ENCODE measurements around the gene ARID1A.
"Not testable (repeated sequence)": the region's sequence is repeated elsewhere in the genome, so short reads cannot be mapped to it uniquely, and the experiment has no call there.

Gene ARID1A

DNA sequence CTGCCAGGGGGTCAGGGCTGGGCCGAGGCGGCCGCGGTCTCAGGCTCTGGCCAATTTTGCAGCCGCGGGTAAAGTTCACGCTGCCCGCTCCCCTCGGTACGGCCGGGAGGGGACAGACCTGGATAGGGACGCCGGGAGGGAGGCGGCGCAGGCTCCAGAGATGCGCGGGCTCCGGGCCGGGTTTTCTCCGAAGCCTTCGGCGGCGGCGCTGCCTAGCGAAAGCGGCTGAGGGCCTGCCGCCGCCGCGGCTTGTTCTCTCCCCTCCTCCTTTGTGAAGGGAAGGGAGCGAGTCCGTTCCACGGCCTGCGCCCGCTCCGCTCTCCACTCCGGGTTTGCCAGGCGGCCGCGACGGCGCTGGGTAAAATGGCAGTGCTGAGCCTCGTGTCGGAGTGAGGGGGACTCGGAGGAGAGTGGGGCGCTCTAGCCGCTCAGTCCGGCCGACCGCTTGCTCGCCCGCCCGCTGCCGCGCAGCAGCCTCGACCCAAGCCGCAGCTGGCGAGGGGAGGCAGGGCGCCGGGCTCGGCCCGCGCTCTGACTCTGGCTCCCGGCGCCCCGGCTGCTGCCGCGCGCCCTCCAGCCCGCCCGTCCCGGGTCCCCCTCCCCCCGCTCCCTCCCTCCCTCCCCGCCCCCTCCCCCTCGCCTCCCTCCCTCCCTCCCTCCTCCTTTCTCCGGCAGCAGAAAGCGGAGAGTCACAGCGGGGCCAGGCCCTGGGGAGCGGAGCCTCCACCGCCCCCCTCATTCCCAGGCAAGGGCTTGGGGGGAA is at the start of gene ARID1A:
Gene ARID1A, plus strand, starts transcription at position 660 of the 763 bp plus-strand sequence. CDS start 389 bp downstream, outside the sequence.
- DNase-seq, result peak; percentile 89

DNA sequence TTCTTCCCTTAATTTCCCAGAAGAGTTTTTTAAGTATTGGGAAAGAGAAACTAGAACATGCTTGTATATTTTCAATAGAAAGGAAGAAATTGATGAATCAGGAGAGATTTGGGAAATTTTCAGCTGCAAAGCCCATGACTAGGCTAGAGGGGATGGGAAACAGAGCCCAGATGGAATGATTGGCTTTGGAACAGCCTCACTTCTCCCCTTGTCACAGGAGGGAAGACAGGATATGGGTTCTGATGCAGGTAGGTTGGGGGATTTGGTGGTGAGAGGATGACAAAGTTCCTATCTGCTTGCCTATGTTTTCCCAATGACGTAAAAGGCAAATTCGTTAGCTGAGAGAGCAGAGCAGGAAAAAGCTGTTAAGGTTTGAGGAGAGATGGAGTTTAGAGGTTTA is 31.0 kb upstream of the ARID1A start:
- DNase-seq, result no peak

DNA sequence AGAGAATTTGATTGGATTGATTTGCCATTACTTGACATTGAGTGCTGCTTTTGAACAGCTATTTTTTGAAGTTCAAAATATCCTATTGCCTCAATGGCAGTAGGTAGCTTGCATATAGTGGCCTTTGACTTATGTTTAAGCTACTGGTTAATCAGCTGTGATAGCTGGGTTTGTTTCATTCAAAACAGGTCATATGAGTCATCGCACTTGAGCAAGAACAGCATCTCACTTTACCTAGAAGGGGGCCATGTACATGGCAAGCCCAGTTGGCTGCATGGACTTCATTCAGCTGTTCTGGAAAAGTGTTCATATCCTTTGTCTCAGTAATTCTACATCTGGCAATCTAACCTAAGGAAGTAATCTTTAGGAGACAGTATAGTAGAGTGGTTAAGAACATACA is 29.0 kb upstream of the ARID1A start:
- no peak for DNase-seq

DNA sequence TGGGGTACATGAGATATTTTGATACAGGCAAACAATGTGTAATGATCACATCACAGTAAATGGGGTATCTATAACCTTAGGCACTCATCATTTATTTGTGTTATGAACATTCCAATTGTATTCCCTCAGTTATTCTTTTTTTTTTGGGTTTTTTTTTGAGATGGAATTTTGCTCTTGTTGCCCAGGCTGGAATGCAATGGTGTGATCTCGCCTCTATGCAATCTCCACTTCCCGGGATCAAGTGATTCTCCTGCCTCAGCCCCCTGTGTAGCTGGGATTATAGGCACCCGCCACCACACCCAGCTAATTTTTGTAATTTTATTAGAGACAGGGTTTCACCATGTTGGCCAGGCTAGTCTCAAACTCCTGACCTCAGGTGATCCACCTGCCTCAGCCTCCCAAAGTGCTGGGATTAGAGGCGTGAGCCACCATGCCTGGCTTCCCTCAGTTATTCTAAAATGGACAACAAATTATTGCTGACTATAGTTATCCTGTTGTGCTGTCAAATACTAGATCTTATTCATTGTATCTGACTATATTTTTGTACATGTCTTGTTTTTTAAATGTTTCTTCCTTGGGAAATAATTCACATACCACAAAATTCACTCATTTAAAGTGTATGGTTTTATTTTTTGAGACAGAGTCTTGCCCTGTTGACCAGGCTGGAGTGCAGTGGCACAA is 27.6 kb upstream of the ARID1A start:
- not testable (repeated sequence) for DNase-seq

DNA sequence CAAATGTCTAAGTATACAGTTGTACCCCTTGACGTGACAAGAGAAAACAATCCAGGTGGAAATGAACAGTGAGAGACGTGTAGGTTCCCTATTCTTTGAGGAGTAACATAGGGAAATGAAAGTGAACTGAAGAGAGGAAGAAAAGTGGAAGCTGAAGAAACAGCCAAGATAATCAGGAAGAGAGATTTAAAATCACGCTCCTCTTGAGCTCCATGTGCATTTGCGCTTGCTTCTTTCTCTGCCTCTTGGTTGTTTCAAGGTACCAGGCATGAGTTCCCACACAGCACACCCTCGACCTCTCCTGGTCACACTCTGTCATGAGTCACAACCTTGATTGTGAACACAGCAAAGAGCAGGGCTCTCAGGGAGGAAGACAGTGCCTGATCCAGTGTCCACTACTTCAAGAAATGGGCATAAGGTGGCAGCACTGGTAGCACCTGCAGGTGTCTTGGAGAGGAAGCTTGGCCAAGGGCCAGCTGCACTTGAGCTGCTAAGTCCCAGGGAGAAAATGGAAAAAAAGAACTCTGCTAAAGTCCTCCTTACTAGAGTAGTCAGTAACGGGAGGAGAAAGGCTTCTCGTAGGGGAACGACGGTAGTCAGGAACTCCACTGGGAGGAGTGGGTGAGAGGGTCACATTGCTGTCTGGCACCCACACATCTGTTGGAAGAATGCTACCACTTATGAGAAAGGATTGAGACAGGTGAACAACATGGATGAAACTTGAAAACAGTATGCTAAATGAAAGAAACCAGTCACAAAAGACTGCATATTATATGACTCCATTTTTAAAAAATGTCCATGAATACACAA is 18.3 kb upstream of the ARID1A start:
- peak; percentile 26 for DNase-seq

DNA sequence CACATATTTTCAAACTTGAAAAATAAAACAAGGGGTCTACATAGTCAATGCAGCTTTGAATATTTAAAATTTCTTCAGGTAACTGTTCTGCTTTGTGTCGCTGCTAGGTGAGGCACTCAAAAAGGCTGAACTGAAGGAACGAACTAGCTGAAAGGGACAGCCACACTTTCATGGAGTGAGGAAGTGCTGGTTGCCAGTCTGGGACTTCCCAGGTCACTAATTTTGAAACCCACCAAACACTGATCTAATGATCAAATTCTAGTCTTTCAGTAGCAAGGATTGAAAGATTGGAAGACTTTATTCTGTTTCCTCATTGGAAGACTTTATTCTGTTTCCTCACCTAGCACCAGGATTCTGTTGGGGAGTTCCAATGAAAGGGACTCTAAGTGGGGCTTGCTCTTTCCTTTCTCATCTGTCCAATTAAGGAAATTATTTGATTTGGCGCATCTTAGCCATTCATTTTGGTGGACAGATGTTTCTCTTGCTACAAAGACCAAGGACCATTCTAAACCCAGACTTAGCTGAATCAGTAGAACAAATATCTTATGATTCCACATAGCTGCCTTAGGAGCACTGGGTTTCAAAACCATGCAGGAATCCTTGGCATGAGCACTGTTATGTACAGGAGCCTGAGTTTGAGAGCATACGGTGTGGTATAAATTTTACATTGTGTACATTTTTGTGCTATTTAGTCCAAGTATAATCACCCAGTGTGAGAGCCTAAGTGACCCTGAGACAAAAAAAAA is 10.9 kb upstream of the ARID1A start:
- no peak for DNase-seq

DNA sequence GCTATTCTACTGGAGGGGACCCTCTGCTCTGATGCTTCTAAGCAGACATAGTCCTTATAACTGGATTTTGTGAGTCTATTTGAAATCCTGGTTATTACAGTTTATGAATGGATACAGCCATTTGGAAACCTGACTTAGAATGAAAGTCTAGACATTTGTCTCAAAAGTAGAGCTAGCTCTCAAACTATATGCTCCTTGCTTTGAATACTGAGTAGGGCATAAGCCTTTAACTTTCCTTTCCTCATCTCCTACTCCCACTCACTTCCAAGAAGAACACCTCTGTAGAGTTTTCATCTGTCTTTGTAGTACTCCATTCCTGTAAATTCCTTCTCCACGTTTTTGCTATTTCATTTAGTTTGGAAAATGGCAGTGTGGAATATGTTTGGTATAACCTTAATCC is 9.0 kb upstream of the ARID1A start:
- DNase-seq, result no peak

DNA sequence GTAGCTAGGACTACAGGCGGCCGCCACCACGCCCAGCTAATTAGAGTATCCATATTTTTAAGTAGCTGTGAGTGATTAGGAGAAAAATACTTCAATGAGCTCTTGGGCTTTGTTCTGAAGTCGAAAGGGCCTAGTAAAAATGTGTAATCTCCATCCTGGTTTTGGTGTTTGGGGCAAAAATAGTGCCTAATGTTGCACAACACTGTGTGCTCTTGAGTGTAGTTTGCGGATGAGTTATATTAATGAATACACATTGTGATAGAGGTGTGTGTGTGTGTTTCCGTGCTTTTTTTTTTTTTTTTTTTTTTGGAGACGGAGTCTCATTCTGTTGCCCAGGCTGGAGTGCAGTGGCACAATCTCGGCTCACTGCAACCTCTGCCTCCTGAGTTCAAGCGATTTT is 6.3 kb upstream of the ARID1A start:
- no peak for DNase-seq

DNA sequence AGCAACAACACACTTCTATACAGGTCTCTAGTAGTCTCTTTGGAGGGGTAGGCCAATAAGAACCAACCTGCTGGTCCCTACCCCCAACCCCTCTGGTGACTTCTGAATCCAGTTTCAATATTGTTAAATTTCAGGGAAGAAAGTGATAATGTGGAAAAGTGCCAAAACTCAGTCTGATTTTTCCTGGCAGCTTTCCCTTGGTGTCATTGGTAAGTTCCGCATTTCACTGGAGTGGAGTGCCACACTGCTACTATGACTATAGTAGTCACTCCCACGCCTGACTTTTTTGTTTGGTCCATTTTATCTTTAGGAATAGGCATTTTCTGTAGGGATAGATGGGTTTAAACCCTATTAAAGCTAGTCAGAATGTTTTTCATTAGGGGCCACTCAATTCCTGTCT is 5.7 kb upstream of the ARID1A start:
- no peak for DNase-seq

DNA sequence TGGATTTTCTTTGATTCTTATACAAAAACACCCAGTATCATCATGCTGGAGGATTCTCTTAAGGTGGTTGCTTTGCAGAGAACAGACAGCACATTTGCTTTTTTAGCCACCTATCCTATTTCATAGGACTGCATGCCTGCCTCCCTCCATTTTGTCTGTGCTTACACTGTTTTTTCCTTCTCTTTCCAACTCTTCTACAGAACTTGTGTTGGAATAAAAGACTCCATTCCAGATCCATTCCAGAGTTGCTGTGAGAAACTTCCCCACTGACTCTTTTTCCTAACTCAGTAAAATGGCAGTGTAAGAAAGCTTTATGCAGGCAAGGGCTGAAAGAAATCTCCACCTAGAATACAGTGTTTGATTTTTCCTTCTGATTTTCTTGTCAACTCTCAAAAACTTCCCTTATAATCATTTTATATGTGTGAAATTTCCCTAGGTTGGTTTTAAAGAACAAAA is 5.2 kb upstream of the ARID1A start:
- DNase-seq, result no peak

DNA sequence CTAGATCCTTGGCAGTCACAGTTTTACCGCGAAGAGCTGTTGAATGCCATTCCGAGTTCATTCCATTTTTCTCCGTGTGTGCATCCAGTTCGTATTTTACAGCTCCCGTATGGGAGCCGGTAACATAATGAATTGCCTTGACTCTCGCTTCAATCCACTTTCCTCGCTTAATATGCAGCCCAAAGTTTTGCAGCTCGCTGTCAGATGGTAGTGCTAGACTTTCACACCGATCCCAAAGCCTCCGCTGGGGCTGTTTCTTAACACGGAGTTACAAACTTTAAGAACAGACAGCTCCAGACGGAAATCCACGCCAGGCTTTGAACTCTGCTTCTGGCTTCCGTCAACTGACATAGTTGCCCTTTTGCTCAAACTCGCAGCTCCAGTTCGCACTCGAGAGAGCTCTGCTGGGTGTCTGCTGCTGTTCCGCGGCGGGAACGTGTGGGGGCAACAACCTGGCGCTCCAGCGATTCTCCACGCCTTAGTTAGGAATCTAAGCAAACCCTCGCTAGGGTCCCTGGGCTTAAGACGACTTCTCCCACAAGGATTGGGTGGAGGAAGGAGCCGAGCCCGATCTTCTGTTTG is 3.5 kb upstream of the ARID1A start:
- DNase-seq, result peak; percentile 60

DNA sequence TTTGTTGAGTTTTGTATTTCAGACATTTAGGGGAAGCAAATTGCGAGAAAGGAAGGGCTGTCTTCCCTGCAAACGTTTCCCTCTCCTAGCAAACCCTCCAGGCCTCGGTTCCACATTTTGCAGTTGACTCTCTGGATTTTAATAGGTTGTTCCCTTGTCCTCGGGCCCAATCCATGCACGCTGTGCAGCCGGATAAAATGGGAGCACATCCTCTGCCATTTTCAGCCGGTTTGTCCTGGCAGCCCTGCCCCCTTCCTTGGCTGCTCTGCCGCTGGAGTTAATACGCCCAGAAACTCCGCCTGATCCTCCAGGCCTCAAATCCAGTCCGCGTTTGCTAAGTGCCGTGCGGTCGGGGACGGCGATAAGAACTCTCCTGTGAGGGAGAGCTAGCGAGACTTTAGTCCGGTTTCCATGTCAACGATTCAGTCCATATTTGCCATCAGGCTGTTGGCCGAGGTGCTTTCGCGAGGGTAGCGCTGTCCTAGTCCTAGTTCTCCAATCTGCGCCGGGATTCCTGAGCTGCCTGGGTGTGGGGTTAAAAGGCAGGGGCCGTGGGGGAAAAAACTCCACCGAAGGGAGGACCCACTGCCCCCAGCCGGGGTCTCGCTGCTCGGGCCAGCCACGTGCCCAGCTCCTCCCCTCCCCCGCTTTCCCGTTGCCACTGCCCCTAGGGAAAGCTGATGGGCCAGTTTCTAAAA is 2.9 kb upstream of the ARID1A start:
- peak; percentile 81 for DNase-seq

DNA sequence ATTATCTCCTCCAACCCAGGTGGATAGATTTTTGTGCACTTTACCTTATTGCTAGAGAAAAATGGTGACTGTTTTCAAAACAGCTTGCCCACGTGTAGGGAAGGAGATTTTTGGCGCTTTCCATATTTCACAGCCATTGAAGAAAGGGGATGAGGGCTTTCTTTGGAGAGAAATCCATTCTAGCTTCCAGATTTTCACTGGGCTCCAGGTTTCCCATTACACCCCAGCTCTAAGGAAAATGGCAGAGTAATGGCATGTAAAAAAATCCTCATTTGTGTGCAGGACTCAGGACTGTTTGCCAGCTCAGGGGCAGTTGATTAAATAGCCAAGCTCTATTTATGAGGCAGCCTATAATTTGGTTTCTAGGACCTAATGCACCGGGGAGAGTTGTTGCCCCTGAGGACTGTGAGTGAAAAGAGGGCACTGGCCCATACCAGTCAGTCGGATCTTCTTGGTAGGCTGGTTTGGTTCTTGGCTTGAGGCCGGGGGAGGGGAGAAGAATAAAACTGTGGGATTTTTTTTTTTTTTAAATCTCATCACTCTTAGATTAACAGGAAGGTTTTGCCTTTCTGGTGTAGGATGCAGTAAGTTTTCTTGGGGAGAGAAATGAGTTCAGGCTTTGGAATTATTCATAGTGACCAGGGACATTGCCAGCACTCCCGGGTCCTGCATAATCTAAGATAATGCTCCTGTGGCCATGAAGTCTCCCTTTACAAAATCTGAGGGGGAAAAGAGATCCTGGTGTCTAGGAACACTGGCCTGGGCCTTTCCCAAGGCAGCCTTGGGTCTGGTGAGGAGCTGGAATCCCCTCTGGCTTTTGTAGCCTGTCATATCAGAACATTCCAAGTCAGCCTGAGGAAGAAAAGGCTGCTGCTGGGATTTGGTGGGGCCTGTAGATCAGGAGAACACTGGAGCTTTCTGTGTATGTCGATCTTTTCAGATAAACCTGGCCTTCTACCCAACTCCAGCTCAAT is 1.9 kb upstream of the ARID1A start:
- DNase-seq, result no peak

DNA sequence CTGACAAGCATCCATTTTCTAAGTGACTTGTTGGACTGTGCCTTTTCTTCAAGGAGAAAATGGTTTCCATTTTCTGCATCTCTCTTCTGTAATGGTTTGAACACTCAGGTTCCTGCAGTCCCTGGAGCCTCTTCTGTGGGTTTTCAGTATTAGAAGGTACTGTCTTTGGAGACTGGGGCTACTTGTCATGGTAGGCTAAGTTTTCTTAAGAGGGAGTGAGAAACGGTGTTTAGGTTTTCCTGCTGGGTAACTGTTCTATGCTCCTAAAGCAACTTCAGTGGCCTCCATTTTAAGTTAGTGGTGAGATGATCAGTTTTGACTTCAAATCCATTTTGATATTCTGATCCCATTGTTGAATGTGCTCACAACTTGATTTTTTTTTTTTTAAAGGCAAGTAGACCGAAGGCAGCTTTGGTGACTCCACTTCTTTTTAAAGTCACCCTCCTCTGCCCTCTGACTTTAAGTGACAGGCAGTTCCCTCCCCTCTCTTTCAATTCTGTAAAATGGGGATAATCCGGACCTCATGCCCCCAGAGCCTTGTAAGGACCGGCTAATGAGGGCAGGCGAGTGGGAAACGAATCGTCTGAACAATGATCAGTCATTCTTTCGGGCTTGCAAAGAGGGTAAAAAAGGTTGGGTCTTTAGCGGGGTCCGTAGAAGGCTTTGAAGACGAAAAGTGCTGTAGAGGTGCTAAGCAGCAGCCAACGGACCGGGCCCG is 1.0 kb upstream of the ARID1A start:
- no peak for DNase-seq

DNA sequence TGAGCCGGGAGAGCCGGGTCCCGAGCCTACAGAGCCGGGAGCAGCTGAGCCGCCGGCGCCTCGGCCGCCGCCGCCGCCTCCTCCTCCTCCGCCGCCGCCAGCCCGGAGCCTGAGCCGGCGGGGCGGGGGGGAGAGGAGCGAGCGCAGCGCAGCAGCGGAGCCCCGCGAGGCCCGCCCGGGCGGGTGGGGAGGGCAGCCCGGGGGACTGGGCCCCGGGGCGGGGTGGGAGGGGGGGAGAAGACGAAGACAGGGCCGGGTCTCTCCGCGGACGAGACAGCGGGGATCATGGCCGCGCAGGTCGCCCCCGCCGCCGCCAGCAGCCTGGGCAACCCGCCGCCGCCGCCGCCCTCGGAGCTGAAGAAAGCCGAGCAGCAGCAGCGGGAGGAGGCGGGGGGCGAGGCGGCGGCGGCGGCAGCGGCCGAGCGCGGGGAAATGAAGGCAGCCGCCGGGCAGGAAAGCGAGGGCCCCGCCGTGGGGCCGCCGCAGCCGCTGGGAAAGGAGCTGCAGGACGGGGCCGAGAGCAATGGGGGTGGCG is 371 bp downstream of the ARID1A start:
- no peak for DNase-seq

DNA sequence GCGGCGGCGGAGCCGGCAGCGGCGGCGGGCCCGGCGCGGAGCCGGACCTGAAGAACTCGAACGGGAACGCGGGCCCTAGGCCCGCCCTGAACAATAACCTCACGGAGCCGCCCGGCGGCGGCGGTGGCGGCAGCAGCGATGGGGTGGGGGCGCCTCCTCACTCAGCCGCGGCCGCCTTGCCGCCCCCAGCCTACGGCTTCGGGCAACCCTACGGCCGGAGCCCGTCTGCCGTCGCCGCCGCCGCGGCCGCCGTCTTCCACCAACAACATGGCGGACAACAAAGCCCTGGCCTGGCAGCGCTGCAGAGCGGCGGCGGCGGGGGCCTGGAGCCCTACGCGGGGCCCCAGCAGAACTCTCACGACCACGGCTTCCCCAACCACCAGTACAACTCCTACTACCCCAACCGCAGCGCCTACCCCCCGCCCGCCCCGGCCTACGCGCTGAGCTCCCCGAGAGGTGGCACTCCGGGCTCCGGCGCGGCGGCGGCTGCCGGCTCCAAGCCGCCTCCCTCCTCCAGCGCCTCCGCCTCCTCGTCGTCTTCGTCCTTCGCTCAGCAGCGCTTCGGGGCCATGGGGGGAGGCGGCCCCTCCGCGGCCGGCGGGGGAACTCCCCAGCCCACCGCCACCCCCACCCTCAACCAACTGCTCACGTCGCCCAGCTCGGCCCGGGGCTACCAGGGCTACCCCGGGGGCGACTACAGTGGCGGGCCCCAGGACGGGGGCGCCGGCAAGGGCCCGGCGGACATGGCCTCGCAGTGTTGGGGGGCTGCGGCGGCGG is 1.0 kb downstream of the ARID1A start:
- peak; percentile 82 for DNase-seq

DNA sequence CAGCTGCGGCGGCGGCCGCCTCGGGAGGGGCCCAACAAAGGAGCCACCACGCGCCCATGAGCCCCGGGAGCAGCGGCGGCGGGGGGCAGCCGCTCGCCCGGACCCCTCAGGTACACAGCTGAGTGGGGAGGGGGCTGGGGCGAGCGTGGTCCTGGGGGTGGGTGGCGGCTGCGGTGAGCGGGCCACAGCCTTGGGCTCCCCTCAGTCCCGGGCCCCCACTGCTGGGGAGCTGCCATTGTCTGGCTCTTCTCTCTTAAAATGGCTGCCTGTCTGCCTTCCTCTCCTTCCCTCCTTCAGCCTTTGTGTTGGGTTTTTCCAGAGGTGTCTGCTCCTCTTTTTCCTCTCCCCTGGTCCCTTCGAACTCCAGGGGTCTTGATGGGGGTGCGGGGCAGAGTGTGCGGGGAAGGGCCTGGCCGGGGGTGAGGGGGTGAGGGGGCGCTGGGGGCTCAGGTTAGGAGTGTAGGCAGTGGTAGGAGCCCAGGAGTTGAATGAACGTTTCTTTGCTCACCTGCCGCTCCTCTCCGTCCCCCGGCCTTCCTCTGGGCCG is 1.7 kb downstream of the ARID1A start:
- no peak for DNase-seq

All from activated T-cell treated with anti-CD3 and anti-CD28 coated beads for 4 hours (primary cell).